GM18511 (cell line): ENCODE measurements around the gene DENND2D.

Experiments
- ATAC-seq: cut with Tn5 transposase; IDR thresholded peaks from one replicate; pipeline ENCODE4 v1.9.1; 2021; ENCODE audit warnings: mild to moderate bottlenecking, moderate library complexity; ENCODE audit not compliant: unreplicated experiment

DENND2D gene

GRCh38 chr1:111203681-111204200, 3.3 kb upstream of the DENND2D start:
- peak; percentile 64 for ATAC-seq

GRCh38 chr1:111202707-111203623, 2.5 kb upstream of the DENND2D start:
- ATAC-seq, result no peak

GRCh38 chr1:111202366-111202706, 1.9 kb upstream of the DENND2D start:
- no peak for ATAC-seq

GRCh38 chr1:111201275-111202090, 1.0 kb upstream of the DENND2D start:
- ATAC-seq, result no peak

GRCh38 chr1:111200802-111201161, 336 bp upstream of the DENND2D start:
- no peak for ATAC-seq

GRCh38 chr1:111199329-111199728, 1.1 kb downstream of the DENND2D start:
- no peak for ATAC-seq

- no peak for ATAC-seq
Observed at GRCh38 chr1:111198836-111199235, 1.6 kb downstream of the DENND2D start.

GRCh38 chr1:111197598-111198284, 2.7 kb downstream of the DENND2D start:
- ATAC-seq, result peak; percentile 61

GRCh38 chr1:111196213-111196612, 4.2 kb downstream of the DENND2D start:
- no peak for ATAC-seq

- no peak for ATAC-seq
Observed at GRCh38 chr1:111195002-111195684, 5.3 kb downstream of the DENND2D start.

- no peak for ATAC-seq
Observed at GRCh38 chr1:111193712-111194480, 6.5 kb downstream of the DENND2D start.

GRCh38 chr1:111192658-111193519, 7.6 kb downstream of the DENND2D start:
- no peak for ATAC-seq

GRCh38 chr1:111192074-111192473, 8.4 kb downstream of the DENND2D start:
- no peak for ATAC-seq

- ATAC-seq, result no peak
Observed at GRCh38 chr1:111191496-111191895, 8.9 kb downstream of the DENND2D start.

- ATAC-seq, result no peak
Observed at GRCh38 chr1:111190931-111191451, 9.5 kb downstream of the DENND2D start.

- no peak for ATAC-seq
Observed at GRCh38 chr1:111184663-111185062, 15.8 kb downstream of the DENND2D start.

- ATAC-seq, result no peak
Observed at GRCh38 chr1:111183308-111184069, 17.0 kb downstream of the DENND2D start.

- no peak for ATAC-seq
Observed at GRCh38 chr1:111182052-111182451, 18.4 kb downstream of the DENND2D start.
